Effector memory CD8-positive, alpha-beta T cell (primary cell): ENCODE results near the gene DDTL.
"Not testable (repeated sequence)": the region's sequence is repeated elsewhere in the genome, so short reads cannot be mapped to it uniquely, and the experiment has no call there.

Source experiments
- ATAC-seq: fragments of 150-1000 bp; cut with Tn5 transposase; replicated peaks from 2 replicates; pipeline ENCODE4 v1.10.0; 2021; ENCODE audit warnings: mild to moderate bottlenecking, moderate library complexity
- DNase-seq, 3 experiments: peaks; one replicate each; pipeline ENCODE4 v3.0.0; 2021
- H3K27ac Mint-ChIP-seq, 2 donors: one replicate each; pipeline ENCODE4 v1.8.0; 2022; ENCODE audit warnings: mild to moderate bottlenecking in 2 of 2, mixed read lengths in 2 of 2, moderate library complexity in 2 of 2
- H3K27me3 Mint-ChIP-seq, 2 donors: one replicate each; pipeline ENCODE4 v1.8.0; 2022; ENCODE audit warnings: mixed read lengths in 2 of 2
- H3K36me3 Mint-ChIP-seq: one replicate; pipeline ENCODE4 v1.8.0; 2022; ENCODE audit warnings: mild to moderate bottlenecking, moderate library complexity, mixed read lengths; ENCODE audit not compliant: insufficient read depth
- H3K4me1 Mint-ChIP-seq, 2 donors: one replicate each; pipeline ENCODE4 v1.8.0; 2022; ENCODE audit warnings: low read depth in 2 of 2, mixed read lengths in 2 of 2
- H3K4me3 Mint-ChIP-seq, 2 donors: one replicate each; pipeline ENCODE4 v1.8.0; 2022; ENCODE audit warnings: mild to moderate bottlenecking in 2 of 2, mixed read lengths in 2 of 2, moderate library complexity in 2 of 2
- H3K9me3 Mint-ChIP-seq, 2 donors: one replicate each; pipeline ENCODE4 v1.8.0; 2022; ENCODE audit warnings: mixed read lengths in 2 of 2

The DDTL gene

DNA sequence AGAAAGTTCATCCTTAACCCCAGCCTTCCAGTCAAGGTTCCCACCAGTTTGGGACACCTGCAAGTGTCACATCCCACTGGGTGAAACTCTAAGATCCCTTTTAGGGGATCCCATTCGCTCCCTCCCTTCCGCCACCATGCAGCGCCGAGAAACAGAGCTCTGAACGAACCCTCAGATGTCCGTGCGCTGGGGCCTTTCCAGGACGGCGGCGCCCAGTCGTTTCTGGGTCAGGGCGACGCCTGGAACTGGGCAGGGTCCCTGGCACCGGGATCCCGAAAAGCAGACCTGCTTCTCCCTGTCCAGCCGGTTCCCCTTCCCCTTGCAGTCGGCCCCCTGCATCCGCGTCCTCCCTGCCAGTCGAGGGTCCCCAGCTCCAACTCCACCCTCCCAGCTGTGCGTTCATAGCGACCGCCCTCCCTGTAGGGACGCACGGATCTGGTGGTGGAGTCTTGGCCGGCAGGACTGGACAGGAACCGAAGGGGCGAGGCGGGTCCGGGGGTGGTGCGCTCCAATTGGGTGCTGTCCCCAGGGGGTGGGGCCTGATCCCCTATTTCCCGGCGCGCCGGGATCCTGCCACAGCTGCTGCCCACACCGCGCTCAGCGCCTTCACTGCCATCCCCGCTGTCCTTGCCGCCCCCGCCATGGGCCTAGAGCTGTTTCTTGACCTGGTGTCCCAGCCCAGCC lies 13.0 kb downstream of the DDTL start, which contains the start of gene GSTT2:
TSS of gene GSTT2 (plus strand) at position 578 of the 684 bp plus-strand sequence.
- H3K4me3 Mint-ChIP-seq, H3K9me3 Mint-ChIP-seq, DNase-seq, H3K4me1 Mint-ChIP-seq, H3K36me3 Mint-ChIP-seq, H3K27me3 Mint-ChIP-seq, ATAC-seq, H3K27ac Mint-ChIP-seq: not testable (repeated sequence)

DNA sequence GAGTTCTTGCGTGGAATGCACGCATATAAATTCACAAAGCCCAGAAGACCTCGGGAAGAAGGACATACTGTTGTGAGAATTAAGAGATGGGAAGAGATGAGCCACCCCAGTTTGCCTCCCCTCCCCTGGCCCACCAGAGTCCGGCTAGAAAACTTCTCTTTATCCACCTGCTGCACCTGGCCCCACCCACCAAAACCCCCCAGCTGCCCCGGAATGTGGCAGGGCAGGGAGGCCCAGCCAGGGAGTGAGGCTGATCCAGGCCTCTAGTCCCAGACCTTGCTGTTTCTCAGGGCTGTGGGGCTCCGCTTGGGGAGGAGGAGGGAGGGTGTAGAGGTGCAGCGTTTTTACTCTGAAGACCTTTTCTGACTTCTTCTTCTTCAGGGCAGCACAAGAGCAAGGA lies 13.9 kb downstream of the DDTL start:
- ATAC-seq, H3K27ac Mint-ChIP-seq, H3K9me3 Mint-ChIP-seq: not testable (repeated sequence)

DNA sequence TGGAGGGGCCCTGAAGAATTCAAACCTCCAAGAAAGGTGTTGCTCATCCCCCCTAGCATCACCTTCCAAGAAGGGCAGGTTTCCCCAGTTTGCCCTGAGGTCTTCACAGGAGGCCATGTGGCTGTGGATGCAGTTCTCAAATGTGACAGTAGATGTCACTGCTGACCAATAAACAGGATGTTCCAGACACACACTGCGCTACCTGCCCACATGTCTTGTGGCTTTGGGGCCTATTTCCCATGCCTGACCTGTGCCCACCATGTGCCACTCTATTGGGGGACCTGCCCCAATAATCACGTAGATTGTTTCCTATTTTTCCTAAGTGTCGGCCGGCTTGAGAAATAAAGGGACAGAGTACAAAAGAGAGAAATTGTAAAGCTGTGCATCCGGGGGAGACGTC lies 17.7 kb downstream of the DDTL start:
- no peaks in the 10 kb centered on the region for H3K27me3 Mint-ChIP-seq
- peak; percentile 91 for ATAC-seq
- H3K36me3 Mint-ChIP-seq: no peaks in the 10 kb centered on the region
- no peak overlapping the region for H3K4me3 Mint-ChIP-seq
- peak; percentile 29 to 50 (median 34) for DNase-seq
- peaks cover 3 to 4% of the 10 kb centered on the region in 2 donors for H3K4me1 Mint-ChIP-seq
- no peaks in the 10 kb centered on the region for H3K9me3 Mint-ChIP-seq
- H3K27ac Mint-ChIP-seq: peak overlapping the region in 1 of 2 donors; percentile 23

More for the DNA sequence above, 13.9 kb downstream of the DDTL start:
- H3K4me3 Mint-ChIP-seq, H3K27me3 Mint-ChIP-seq, H3K4me1 Mint-ChIP-seq, H3K36me3 Mint-ChIP-seq, DNase-seq: not testable (repeated sequence)

DNA sequence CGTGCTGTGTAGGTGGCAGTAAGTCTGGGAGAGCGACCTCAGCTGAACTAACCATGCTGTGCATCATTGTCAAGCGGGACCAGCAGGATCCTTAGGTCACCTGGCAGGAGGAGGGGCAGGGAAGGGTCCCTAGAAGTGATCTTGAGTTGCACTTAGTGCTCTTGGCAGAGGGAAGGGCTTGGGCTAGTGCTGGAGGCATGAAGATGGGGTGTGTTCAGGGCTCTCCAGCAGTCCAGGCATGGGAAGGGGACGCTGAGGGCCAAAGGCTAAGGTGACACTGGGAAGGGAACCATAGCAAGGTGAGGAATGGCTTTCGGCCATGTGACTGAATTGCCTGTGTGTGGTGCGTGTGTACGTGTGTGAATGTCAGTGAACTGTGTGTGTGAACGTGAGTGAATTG lies 19.4 kb downstream of the DDTL start:
- not testable (repeated sequence) for H3K9me3 Mint-ChIP-seq, H3K4me3 Mint-ChIP-seq, H3K27me3 Mint-ChIP-seq, H3K27ac Mint-ChIP-seq, DNase-seq, H3K4me1 Mint-ChIP-seq, ATAC-seq, H3K36me3 Mint-ChIP-seq

DNA sequence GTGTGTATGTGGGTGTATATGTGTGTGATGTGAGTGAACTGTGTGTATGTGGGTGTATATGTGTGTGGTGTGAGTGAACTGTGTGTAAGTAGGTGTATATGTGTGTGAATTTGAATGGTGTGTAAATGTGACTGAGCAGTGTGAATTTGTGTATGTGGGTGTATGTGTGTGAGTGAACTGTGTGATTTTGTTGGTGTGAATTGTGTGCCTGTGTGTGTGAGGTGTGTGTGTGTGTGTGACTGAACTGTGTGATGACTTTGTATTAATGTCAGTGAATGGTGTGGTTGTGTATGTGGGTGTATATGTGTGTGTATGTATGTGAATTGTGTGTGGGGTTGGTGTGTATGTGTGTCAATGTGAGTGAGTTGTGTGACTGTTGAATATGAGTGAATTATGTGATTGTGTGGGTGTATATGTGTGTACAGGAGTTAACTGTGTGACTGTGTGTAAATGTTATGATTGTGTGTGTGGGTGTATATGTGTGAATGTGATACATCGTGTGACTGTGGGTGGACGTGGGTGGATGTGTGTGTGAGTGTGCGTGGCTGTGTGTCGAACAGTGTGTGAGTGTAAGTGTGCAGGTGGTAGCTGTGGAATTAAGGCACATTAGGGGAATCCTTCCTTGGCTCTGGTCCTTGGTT lies 20.0 kb downstream of the DDTL start:
- not testable (repeated sequence) for H3K9me3 Mint-ChIP-seq, H3K27ac Mint-ChIP-seq

DNA sequence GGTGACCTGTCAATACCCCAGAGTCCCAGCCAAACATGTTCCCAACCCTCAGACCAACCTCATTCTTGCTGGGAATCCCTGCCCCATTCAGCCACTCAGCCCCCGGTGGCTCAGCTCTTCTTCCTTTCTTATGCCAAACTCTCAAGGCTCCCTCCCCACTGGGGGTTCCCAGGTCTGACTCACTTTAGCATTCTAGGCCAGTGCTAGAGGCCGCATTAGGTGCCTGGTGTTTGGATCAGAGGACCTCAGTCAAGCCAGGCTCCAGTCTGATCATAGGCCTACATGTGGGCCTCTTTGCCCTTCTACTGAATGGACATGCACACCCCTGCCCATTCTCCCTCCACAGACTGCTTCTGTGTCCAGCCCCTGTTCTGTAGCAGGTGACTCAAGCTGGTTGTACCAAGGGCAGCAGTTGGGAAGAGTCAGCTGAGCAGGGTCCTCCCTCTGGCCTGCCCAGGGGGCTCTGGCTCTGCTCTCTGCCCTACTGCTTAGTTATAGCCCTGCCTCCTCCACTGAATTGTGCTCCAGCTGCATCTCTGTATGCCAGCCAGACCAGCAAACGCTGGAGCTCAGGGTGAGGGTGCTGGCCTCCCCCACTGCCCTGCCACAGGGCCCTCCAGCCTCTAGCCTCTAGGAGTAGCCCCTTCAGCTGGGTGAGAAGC lies 23.0 kb downstream of the DDTL start:
- ATAC-seq, H3K4me1 Mint-ChIP-seq, H3K36me3 Mint-ChIP-seq, H3K4me3 Mint-ChIP-seq, H3K9me3 Mint-ChIP-seq, DNase-seq, H3K27me3 Mint-ChIP-seq: not testable (repeated sequence)
- peak overlapping the region in 1 of 2 donors; percentile 65 for H3K27ac Mint-ChIP-seq

More for the DNA sequence above, 20.0 kb downstream of the DDTL start:
- H3K4me3 Mint-ChIP-seq, H3K27me3 Mint-ChIP-seq, H3K4me1 Mint-ChIP-seq, DNase-seq, H3K36me3 Mint-ChIP-seq, ATAC-seq: not testable (repeated sequence)

DNA sequence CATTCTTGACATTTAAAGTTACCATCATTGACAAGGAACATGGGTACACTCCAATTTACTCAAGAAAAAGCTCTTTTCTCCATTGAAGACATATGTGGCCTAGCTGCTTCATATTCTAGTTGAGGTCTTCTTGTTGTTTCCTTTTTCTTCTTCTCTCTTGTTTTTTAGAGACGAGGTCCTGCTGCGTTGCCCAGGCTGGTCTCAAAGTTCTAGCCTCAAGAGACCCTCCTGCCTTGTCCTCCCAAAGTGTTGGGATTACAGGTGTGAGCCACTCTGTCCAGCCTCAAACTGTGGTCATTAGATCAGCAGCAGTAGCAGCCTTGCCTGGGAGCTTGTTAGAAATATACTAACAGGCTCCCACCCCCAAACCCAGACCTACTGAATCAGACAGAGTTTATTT lies 26.4 kb downstream of the DDTL start:
- not testable (repeated sequence) for ATAC-seq, H3K4me1 Mint-ChIP-seq, H3K9me3 Mint-ChIP-seq, H3K27me3 Mint-ChIP-seq, DNase-seq, H3K36me3 Mint-ChIP-seq, H3K27ac Mint-ChIP-seq, H3K4me3 Mint-ChIP-seq

DNA sequence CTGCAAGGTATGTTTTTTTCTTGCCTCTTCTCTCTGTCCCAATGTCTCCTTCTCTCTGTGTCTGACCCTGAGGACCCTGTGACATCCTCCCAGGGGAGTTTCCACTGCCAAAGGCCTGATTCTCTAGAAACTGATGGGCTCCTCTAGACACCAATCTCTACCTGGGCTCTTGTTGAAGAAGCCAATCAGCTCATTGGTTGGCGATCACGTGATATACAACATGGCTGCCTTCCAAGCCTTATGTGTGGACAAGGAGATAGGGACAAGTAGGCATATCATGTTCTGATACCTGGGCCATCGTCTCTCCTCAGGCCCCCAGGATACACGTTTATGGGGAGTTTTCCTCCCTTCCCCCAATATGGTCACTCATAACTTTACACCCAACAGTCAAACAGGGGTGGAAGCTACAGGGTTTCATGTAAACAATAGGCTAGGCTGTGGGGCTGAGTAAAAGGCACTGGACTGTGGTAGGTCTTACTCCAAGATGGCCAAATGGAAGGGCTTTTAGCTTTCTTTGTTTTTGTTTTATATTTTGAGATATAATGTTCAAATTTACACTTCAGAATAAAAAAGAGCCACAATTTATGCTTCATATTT lies 27.0 kb downstream of the DDTL start:
- not testable (repeated sequence) for H3K27me3 Mint-ChIP-seq, DNase-seq, ATAC-seq, H3K4me1 Mint-ChIP-seq, H3K9me3 Mint-ChIP-seq, H3K36me3 Mint-ChIP-seq, H3K27ac Mint-ChIP-seq, H3K4me3 Mint-ChIP-seq

DNA sequence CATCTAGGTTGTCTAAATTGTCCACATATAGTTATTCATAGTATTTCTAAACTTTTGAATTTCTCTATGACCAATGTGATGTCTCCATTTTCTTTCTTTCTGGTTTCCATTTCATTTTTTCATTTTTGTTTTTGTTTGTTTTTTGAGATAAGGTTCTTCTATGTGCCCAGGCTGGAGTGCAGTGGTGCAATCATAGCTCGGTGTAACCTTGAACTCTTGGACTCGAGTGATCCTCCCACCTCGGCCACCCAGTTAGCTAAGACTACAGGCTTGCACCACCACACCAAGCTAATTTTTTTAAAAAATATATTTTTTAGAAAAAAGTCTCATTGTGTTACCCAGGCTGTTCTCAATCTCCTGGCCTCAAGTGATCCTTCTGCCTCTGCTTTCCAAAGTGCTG lies 30.4 kb downstream of the DDTL start:
- peaks cover 4% of the 10 kb centered on the region for H3K36me3 Mint-ChIP-seq
- H3K27ac Mint-ChIP-seq: no peak overlapping the region
- H3K9me3 Mint-ChIP-seq: no peaks in the 10 kb centered on the region
- peaks cover 0 to 2% of the 10 kb centered on the region in 2 donors for H3K4me1 Mint-ChIP-seq
- H3K4me3 Mint-ChIP-seq: no peak overlapping the region
- DNase-seq (no peak), ATAC-seq (no peak)
- H3K27me3 Mint-ChIP-seq: peaks cover 6 to 9% of the 10 kb centered on the region in 2 donors

DNA sequence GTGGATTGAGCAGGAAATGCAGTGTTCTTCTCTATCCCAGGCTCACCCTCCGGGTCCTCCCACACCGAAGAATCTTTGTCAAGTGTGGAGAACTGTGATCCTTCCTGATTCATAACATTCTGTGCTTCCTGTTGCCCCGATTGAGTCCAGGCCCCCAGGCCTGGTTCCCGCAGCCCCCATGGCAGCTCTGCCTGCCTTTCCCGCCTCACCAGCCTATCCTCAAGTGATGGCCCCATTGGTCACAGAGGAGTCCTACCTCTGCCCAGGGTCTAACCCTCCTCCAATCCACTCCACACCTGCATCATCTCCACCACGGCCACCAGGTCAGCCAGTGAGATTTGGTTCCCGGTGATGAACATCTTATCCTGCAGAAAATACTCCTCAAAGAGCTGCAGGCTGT lies 33.1 kb downstream of the DDTL start:
- not testable (repeated sequence) for DNase-seq, H3K9me3 Mint-ChIP-seq, H3K36me3 Mint-ChIP-seq, H3K4me3 Mint-ChIP-seq, H3K4me1 Mint-ChIP-seq, ATAC-seq
- Mint-ChIP-seq H3K27me3 (peaks cover 8 to 10% of the 10 kb centered on the region in 2 donors), H3K27ac (peak overlapping the region in 1 of 2 donors; percentile 63)

DNA sequence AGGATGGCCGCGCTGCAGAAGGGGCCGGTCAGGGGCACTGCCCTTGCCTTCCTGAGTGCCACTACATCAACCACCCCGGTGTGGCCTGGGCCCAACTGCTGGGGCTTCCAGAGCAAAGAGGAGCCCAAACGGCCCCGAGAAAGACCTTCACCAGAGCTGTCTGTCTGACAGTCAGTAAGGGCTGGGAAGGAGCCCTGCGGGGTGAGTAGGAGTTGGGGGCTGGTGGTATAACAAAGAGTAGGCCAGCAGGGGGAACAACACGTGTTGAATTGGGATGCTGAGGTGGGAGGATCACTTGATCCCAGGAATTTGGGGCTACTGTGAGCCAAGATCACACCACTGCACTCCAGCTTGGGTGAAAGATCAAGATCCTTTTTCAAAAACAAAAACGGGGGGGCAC lies 34.6 kb downstream of the DDTL start:
- ATAC-seq (no peak), DNase-seq (no peak)
- H3K4me3 Mint-ChIP-seq: no peak overlapping the region
- H3K9me3 Mint-ChIP-seq: no peaks in the 10 kb centered on the region
- peaks cover 8 to 10% of the 10 kb centered on the region in 2 donors for H3K27me3 Mint-ChIP-seq
- H3K4me1 Mint-ChIP-seq: peaks cover 0 to under 1% of the 10 kb centered on the region in 2 donors
- peaks cover 4% of the 10 kb centered on the region for H3K36me3 Mint-ChIP-seq
- H3K27ac Mint-ChIP-seq: no peak overlapping the region

DNA sequence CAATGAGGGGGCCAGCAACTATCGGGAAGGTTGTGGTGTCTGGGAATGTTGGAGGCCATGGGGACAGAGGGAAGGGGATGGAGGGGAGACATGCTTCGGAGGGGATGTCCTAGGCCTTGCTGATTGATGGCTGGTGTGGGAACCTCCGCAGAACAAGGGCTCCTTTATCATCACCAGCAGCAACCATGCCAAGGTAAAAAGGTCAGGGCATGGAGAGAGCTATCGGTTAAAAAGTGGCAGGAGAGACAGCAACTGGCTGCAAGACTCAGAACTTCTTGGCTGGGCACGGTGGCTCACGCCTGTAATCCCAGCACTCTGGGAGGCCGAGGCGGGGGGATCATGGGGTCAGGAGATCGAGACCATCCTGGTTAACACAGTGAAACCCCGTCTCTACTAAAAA lies 35.6 kb downstream of the DDTL start:
- ATAC-seq (no peak), DNase-seq (no peak)
- no peaks in the 10 kb centered on the region for H3K4me1 Mint-ChIP-seq
- peaks cover 4% of the 10 kb centered on the region for H3K36me3 Mint-ChIP-seq
- H3K27me3 Mint-ChIP-seq: peaks cover 8 to 10% of the 10 kb centered on the region in 2 donors
- H3K4me3 Mint-ChIP-seq: no peak overlapping the region
- H3K27ac Mint-ChIP-seq: no peak overlapping the region
- no peaks in the 10 kb centered on the region for H3K9me3 Mint-ChIP-seq

DNA sequence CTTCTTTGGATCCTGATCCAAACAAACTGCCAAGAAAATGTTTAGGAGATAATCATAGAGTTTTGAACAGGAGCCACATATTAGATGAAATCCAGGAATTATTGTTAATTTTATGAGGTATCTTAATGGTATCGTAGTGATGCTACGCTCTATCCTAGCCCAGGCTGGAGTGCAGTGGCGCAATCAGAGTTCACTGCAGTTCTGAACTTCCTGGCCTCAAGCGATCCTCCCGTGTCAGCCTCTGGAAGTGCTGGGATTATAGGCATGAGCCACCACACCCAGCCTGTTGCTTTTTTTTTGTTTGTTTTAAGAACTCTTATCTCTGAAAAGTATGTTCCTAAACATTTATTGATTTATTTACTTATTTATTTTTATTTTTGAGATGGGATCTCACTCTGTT lies 36.2 kb downstream of the DDTL start:
- Mint-ChIP-seq H3K27me3 (peaks cover 8 to 10% of the 10 kb centered on the region in 2 donors), H3K27ac (no peak overlapping the region), H3K36me3 (peaks cover 4% of the 10 kb centered on the region), H3K4me1 (no peaks in the 10 kb centered on the region), H3K4me3 (no peak overlapping the region), H3K9me3 (no peaks in the 10 kb centered on the region)
- DNase-seq: no peak
- ATAC-seq: no peak
